Ishikawa (cell line): ENCODE results near the gene TRPM2.
A peak's percentile ranks its signal among the peaks of the same experiment; 100 is the strongest.

Source experiments
- CEBPB ChIP-seq: IDR thresholded peaks from 2 replicates; pipeline ENCODE4 v1.6.1; 2012
- CREB1 ChIP-seq: IDR thresholded peaks from 2 replicates; pipeline ENCODE4 v1.6.1; 2012; ENCODE audit warnings: low read depth
- EGR1 ChIP-seq: IDR thresholded peaks from 2 replicates; pipeline ENCODE4 v1.6.1; 2012
- EP300 ChIP-seq: IDR thresholded peaks from 2 replicates; pipeline ENCODE4 v1.6.1; 2012; ENCODE audit warnings: borderline replicate concordance
- NFIC ChIP-seq: IDR thresholded peaks from 2 replicates; pipeline ENCODE4 v1.6.1; 2012
- RAD21 ChIP-seq: IDR thresholded peaks from 2 replicates; pipeline ENCODE4 v1.6.1; 2012; ENCODE audit warnings: low read depth
- TAF1 ChIP-seq: IDR thresholded peaks from 2 replicates; pipeline ENCODE4 v1.6.1; 2012; ENCODE audit warnings: low read depth, mild to moderate bottlenecking
- TCF12 ChIP-seq: IDR thresholded peaks from 2 replicates; pipeline ENCODE4 v1.6.1; 2012; ENCODE audit warnings: low read depth
- TEAD4 ChIP-seq: IDR thresholded peaks from 2 replicates; pipeline ENCODE4 v1.6.1; 2012
- YY1 ChIP-seq: IDR thresholded peaks from 2 replicates; pipeline ENCODE4 v1.6.1; 2012; ENCODE audit warnings: low read depth
- ZBTB7A ChIP-seq: IDR thresholded peaks from 2 replicates; pipeline ENCODE4 v1.6.1; 2012; ENCODE audit warnings: low read depth

TRPM2 gene

GRCh38 chr21:44486302-44486701 is 132.9 kb downstream of the TRPM2 start:
- TF ChIP-seq EP300 (no peak), EGR1 (no peak), CREB1 (no peak)

DNA sequence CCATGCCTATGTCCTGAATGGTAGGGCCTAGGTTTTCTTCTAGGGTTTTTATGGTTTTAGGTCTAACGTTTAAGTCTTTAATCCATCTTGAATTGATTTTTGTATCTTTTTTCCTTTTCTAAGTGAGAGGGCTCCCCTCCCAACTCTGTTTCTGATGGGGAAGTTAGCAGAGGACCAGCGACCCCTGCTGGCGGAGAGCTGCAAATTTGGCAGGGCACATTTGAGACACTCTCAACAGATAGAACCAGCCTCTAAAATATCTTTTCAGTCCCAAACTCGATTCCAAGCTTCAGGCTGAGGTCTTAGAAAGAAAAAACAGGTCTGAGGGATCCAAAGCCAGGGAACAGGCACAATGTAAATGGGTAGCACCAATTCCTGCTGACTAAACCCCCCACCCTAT is 134.4 kb downstream of the TRPM2 start:
- TF ChIP-seq YY1 (no peak), RAD21 (peak; percentile 26; the same call in 1 of the 2 replicates)

- no peak for TF ChIP-seq CREB1
- no peak for TF ChIP-seq EP300
Observed at GRCh38 chr21:44489962-44490361, 136.5 kb downstream of the TRPM2 start.

DNA sequence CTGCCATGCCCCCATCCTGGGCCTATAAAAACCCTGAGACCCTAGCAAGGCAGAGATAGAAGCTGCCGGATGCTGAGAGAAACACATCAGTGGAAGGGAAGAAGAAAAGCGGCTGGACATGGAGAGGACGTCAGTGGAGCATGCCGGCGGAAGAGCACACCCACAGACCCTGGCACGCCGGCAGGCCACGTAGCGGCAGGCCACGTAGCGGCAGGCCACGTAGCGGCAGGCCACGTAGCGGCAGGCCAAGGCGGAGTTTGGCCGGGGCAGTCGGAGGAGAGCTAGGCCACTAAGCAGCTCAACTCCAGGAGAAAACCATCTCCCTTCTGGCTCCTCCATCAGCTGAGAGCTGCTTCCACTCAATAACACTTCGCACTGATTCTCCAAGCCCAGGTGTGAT is 137.0 kb downstream of the TRPM2 start:
- no peak for TF ChIP-seq TAF1
- TF ChIP-seq RAD21, result no peak
- no peak for TF ChIP-seq ZBTB7A
- no peak for TF ChIP-seq NFIC
- TF ChIP-seq TEAD4, result no peak
- no peak for TF ChIP-seq EP300
- TF ChIP-seq TCF12, result no peak
- TF ChIP-seq CEBPB, result no peak
- TF ChIP-seq EGR1, result no peak

GRCh38 chr21:44490816-44491215 is 137.4 kb downstream of the TRPM2 start:
- no peak for TF ChIP-seq CREB1
- no peak for TF ChIP-seq TAF1
